Stomach (tissue), 19 donors: ENCODE data around the gene FHOD1. TPM values are rescaled to one million over a fixed set of nuclear protein-coding genes. Genes with fewer than 3 reads are reported as not detected.

ENCODE experiments used
- DNase-seq, 2 donors: peaks; one replicate each; pipeline versions ENCODE4 v3.0.0 to v3.0.0-alpha.2; 2013 to 2019
- H3K27ac ChIP-seq, 5 donors: fragments of 200-600 bp in 4 of 5; sonication (generic) in 4 of 5; one replicate each; pipeline ENCODE4 v1.5.1; 2013 to 2019; ENCODE audit warnings: mild to moderate bottlenecking in 1 of 5, moderate library complexity in 1 of 5
- H3K27me3 ChIP-seq, 3 donors: fragments of 200-600 bp; sonication (generic); one replicate each; pipeline ENCODE4 v1.5.1; 2017 to 2019; ENCODE audit warnings: mixed run types in 1 of 3
- H3K36me3 ChIP-seq, 4 donors: fragments of 200-600 bp; sonication (generic); 1 replicate in 3 of 4; 2 replicates in 1 of 4; pipeline ENCODE4 v1.5.1; 2016 to 2019
- H3K4me1 ChIP-seq, 4 donors: fragments of 200-600 bp; sonication (generic); one replicate each; pipeline ENCODE4 v1.5.1; 2016 to 2019
- H3K4me3 ChIP-seq, 4 donors: fragments of 200-600 bp; sonication (generic) in 3 of 4; one replicate each; pipeline ENCODE4 v1.5.1; 2016 to 2019; ENCODE audit warnings: mild to moderate bottlenecking in 1 of 4
- H3K9me3 ChIP-seq, 4 donors: fragments of 200-600 bp; sonication (generic); one replicate each; pipeline ENCODE4 v1.5.1; 2016 to 2019
- EP300 ChIP-seq: sonication (generic); formaldehyde crosslinking; IDR thresholded peaks from one replicate; pipeline ENCODE4 v1.6.1; 2017; ENCODE audit warnings: antibody characterized with exemption
- POLR2A ChIP-seq, 4 donors: fragments of 450-650 bp; IDR thresholded peaks; one replicate each; pipeline ENCODE4 v1.6.1; 2016; ENCODE audit warnings: antibody characterized with exemption in 4 of 4, control low read depth in 2 of 4, mild to moderate bottlenecking in 1 of 4, moderate library complexity in 1 of 4
- POLR2AphosphoS5 ChIP-seq, 3 donors: sonication (generic); formaldehyde crosslinking; IDR thresholded peaks; one replicate each; pipeline ENCODE4 v1.6.1; 2016; ENCODE audit warnings: antibody characterized with exemption in 3 of 3
- WGBS, 5 donors: extraction: QIAGEN DNeasy Blood & Tissue Kit in 3 of 5; methylation state at CpG; one replicate each; pipeline versions ENCODE4 v1.1.5 to v1.1.7; 2013 to 2018; 5-methylcytosine and 5-hydroxymethylcytosine counted together
- intact Hi-C: fragments of 100-400 bp; cut with DNase I; formaldehyde crosslinking; loops from one replicate; pipeline ENCODE4 v1.15.1; 2023; ENCODE audit warnings: low total_unique reads
- long read RNA-seq, 10 donors: transcript quantifications; one replicate each; lab custom pipeline, GENCODE V29; 2026
- polyA plus RNA-seq, 3 donors: library from polyadenylated mRNA; stranded (reverse); fragments of 200-250 nt; gene quantifications; one replicate each; pipeline ENCODE4 v1.2.3, GENCODE V29; 2013
- total RNA-seq, 5 donors: library from RNA; depleted of rRNA; stranded (reverse); fragments of >200 nt; gene quantifications; one replicate each; pipeline versions ENCODE4 v1.1.0 to v1.2.3, GENCODE V29; 2014 to 2016
- TF ChIP-seq, protein P1 (sequence below), 7 experiments: fragments of 450-650 bp in 4 of 7; fragments of 200-600 bp in 3 of 7; sonication (generic) in 3 of 7; IDR thresholded peaks; one replicate each; pipeline ENCODE4 v1.5.1; 2016 to 2019; ENCODE audit warnings: antibody characterized with exemption in 7 of 7, control low read depth in 2 of 7, mild to moderate bottlenecking in 1 of 7
- donor health status: healthy with polysubstance abuse.
- donor health status: Bipolar disorder and iron deficiency.
- donor health status: healthy.

FHOD1 gene
- total RNA-seq (100 to 1,000 TPM in 1 of 5 donors, 10 to 100 TPM in 3, 1 to 10 TPM in 1; 6.1 to 101 (median 25.9) TPM), polyA plus RNA-seq (10 to 100 TPM; 12.8 to 19.2 (median 15.7) TPM)
- long read RNA-seq, donor 1, result 0 reads
- long read RNA-seq, donor 2, partial matches to known transcripts, result 0 of 1 reads
- long read RNA-seq, donor 2, other reads (novel, unspliced or antisense), result 0 of 1 reads
- long read RNA-seq, donor 3, result 0 reads
- long read RNA-seq, donor 4, result 0 reads
- long read RNA-seq, donor 5, partial matches to known transcripts, result 5 of 5 reads
- long read RNA-seq, donor 5, other reads (novel, unspliced or antisense), result 0 of 5 reads
- long read RNA-seq, donor 6, partial matches to known transcripts, result 0 of 1 reads
- long read RNA-seq, donor 6, other reads (novel, unspliced or antisense), result 0 of 1 reads
- long read RNA-seq, donor 7, partial matches to known transcripts, result 0 of 1 reads
- long read RNA-seq, donor 7, other reads (novel, unspliced or antisense), result 0 of 1 reads
- long read RNA-seq, donor 8, result 0 reads
- long read RNA-seq, donor 9, partial matches to known transcripts, result 5 of 7 reads
- long read RNA-seq, donor 9, other reads (novel, unspliced or antisense), result 0 of 7 reads
- long read RNA-seq, donor 10, result 0 reads

DNA sequence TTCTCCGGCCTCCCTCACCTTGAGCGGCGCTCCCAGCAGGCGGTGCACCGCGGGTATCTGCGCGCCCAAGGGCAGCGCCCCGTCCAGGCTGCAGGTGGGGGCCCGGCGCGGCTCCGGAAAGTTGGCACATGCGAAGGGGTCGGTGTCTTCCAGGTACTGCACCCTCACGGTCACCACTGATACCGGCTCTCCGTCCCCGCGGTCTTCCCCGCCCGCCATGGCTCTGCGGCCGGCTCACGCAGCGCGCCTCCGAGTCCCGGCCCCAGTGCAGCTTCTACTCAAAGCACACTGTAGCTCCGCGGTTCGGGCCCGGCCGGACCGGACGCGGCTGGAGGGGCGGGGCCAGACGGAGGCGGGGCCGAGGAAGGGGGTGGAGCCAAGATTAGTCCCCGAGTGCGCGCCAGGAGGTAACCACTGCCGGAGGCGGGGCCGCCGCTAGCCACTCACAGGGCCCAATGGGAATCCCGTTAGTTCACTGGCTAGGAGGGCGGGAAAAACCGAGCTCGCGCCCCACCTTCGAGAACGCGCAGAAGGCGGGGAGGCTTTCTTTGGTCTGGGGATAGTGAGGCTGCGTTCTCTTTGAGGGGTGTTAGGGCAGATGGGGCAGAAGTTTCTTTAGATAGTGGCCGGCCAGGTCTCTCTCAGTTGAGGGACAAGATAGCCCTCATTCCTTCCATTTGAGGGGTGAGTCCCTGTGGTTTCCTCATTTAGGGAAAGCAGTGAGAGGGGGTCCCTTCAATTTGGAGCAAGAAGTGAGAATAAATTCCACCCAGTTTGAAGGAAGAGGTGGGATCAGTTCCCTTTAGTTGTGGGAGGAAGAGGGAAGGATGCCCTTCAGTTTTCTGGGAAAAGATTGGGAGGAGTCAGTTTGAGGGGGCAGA, at the start of gene FHOD1:
Gene FHOD1, minus strand, starts transcription at position 290 of the 881 bp plus-strand sequence. Its CDS starts 71 bp downstream, at position 219.
- peaks cover 42 to 65% (median 55%) of the 10 kb centered on the region in 4 donors for H3K4me1 ChIP-seq

DNA sequence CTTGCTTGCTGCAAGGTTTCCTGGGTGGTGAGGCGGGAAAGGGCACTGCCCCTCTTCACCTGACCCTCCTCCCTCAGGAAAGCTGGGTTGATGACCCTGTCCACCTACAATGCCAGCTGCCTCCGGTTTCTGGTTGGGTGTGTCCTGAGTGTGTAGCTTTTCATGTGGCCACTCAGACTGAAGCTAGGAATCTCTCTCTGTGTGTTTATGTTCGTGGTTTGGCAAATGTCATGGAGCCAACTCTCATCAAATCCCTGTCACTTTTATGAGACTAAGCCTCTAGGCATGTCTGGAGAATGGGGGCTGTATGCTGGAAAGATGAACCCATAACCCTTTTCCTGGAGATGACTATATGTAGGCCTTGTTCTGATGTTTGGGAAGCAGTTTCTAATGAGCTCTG, 49.1 kb upstream of the FHOD1 start:
- intact Hi-C loops, result no loop called here
- Histone ChIP-seq H3K27me3 (peaks cover 0 to 11% (median 0%) of the 10 kb centered on the region in 3 donors), H3K36me3 (no peaks in the 10 kb centered on the region), H3K9me3 (no peaks in the 10 kb centered on the region), H3K27ac (no peak overlapping the region), H3K4me3 (no peak overlapping the region), H3K4me1 (peaks cover 4 to 9% (median 7%) of the 10 kb centered on the region in 4 donors)
- WGBS, 5 donors, result 24 to 50% (median 42%) methylated on average over 3 of the region's 3 CpGs
- peak in 1 of 2 donors; percentile 23 for DNase-seq
- TF ChIP-seq, protein P1, sequence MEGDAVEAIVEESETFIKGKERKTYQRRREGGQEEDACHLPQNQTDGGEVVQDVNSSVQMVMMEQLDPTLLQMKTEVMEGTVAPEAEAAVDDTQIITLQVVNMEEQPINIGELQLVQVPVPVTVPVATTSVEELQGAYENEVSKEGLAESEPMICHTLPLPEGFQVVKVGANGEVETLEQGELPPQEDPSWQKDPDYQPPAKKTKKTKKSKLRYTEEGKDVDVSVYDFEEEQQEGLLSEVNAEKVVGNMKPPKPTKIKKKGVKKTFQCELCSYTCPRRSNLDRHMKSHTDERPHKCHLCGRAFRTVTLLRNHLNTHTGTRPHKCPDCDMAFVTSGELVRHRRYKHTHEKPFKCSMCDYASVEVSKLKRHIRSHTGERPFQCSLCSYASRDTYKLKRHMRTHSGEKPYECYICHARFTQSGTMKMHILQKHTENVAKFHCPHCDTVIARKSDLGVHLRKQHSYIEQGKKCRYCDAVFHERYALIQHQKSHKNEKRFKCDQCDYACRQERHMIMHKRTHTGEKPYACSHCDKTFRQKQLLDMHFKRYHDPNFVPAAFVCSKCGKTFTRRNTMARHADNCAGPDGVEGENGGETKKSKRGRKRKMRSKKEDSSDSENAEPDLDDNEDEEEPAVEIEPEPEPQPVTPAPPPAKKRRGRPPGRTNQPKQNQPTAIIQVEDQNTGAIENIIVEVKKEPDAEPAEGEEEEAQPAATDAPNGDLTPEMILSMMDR (IDR thresholded peaks at IDR 0.05), result no peak
- TF ChIP-seq EP300, result no peak

More for the DNA sequence above, at the start of gene FHOD1:
- peak within 1 kb of the TSS; percentile 87 to 95 (median 89) for H3K27ac ChIP-seq
- intact Hi-C loops, result no loop called here
- 0 to 2% (median 1%) methylated on average over 18 to 60 of the region's 60 CpGs for WGBS, 5 donors
- peak; percentile 98 to 99 for DNase-seq
- H3K36me3 ChIP-seq, result no peaks in the 10 kb centered on the region
- TF ChIP-seq POLR2A (IDR thresholded peaks at IDR 0.05) (peak in 1 of 4 donors; percentile 78), POLR2AphosphoS5 (IDR thresholded peaks at IDR 0.05) (peak; percentile 24 to 93 (median 88)), EP300 (no peak)
- TF ChIP-seq, protein P1 (IDR thresholded peaks at IDR 0.05), result no peak
- H3K27me3 ChIP-seq, result peaks cover 0 to 44% (median 19%) of the 10 kb centered on the region in 3 donors
- H3K9me3 ChIP-seq, result no peaks in the 10 kb centered on the region
- H3K4me3 ChIP-seq, result peak within 1 kb of the TSS; percentile 64 to 85 (median 78)

DNA sequence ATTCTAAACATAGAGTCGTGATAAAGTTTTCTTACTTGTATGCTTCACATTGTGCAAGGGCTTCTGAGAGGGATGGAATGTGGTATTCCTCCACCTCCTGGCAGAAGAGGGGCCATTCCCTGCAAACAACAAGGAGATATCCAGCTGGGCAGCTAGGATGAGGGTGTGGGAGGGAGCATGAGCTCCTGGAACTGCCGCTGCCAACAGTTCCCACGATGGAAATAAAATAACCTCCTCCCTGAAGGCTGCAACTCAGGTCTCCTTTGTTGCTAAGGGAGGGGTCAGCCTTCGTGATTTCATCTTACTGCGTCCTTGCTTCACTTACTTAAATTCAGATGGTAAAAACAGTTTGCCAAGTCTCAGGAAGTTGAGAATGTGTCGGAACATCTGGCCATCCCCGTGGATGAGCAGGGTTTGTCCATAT, 47.7 kb upstream of the FHOD1 start:
- TF ChIP-seq POLR2A (IDR thresholded peaks at IDR 0.05) (no peak), POLR2AphosphoS5 (IDR thresholded peaks at IDR 0.05) (no peak), EP300 (no peak)
- TF ChIP-seq, protein P1 (IDR thresholded peaks at IDR 0.05), result no peak
- no peak overlapping the region for H3K4me3 ChIP-seq
- no peak for DNase-seq
- no peak overlapping the region for H3K27ac ChIP-seq
- WGBS, 5 donors, result 55 to 76% (median 74%) methylated on average over 7 of the region's 7 CpGs
- peaks cover 0 to 11% (median 0%) of the 10 kb centered on the region in 3 donors for H3K27me3 ChIP-seq
- intact Hi-C loops, result no loop called here
- H3K4me1 ChIP-seq, result peaks cover 0 to 5% (median 0%) of the 10 kb centered on the region in 4 donors
- H3K9me3 ChIP-seq, result no peaks in the 10 kb centered on the region
- no peaks in the 10 kb centered on the region for H3K36me3 ChIP-seq
